SK-N-SH treated with all-trans-retinoic acid at 6 μM for 48 hours (cell line): ENCODE data around the gene ZDHHC9.

ENCODE experiments used
- BACH2 ChIP-seq: fragments of 250-450 bp; sonication (Bioruptor Pico); IDR thresholded peaks from 2 replicates; pipeline ENCODE4 v1.9.0; 2021; ENCODE audit warnings: mild to moderate bottlenecking, borderline replicate concordance
- TF ChIP-seq, protein P1 (sequence below): fragments of 250-450 bp; sonication (Bioruptor Pico); IDR thresholded peaks from 2 replicates; pipeline ENCODE4 v1.8.0; 2020; ENCODE audit warnings: mild to moderate bottlenecking, moderate library complexity, borderline replicate concordance
- TF ChIP-seq, protein P2 (sequence below): fragments of 250-450 bp; sonication (Bioruptor Pico); IDR thresholded peaks from 2 replicates; pipeline ENCODE4 v1.5.1; 2021; ENCODE audit warnings: mild to moderate bottlenecking, moderate library complexity

DNA sequence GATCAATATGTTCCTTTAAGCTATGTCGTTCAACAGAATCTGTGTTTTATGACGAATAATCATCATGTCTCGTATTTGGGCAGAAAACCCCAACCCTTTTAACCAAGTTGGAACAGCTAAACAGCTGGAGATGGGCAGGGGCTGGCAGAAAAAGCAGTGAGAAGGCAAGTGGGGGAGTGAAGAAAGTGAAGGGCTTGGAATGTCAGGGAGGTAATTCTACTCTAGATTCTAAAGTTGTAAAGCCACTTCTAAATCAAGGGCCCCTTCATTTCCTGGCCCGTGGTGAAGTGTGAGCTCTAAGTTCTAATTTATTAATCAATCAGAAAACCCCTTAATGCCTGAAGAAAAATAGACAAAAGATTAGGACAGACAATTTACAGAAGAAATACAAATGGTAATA, 43.5 kb downstream of the ZDHHC9 start:
- TF ChIP-seq, protein P1, sequence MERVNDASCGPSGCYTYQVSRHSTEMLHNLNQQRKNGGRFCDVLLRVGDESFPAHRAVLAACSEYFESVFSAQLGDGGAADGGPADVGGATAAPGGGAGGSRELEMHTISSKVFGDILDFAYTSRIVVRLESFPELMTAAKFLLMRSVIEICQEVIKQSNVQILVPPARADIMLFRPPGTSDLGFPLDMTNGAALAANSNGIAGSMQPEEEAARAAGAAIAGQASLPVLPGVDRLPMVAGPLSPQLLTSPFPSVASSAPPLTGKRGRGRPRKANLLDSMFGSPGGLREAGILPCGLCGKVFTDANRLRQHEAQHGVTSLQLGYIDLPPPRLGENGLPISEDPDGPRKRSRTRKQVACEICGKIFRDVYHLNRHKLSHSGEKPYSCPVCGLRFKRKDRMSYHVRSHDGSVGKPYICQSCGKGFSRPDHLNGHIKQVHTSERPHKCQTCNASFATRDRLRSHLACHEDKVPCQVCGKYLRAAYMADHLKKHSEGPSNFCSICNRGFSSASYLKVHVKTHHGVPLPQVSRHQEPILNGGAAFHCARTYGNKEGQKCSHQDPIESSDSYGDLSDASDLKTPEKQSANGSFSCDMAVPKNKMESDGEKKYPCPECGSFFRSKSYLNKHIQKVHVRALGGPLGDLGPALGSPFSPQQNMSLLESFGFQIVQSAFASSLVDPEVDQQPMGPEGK (CRISPR knock-in tag): no peak
- TF ChIP-seq, protein P2, sequence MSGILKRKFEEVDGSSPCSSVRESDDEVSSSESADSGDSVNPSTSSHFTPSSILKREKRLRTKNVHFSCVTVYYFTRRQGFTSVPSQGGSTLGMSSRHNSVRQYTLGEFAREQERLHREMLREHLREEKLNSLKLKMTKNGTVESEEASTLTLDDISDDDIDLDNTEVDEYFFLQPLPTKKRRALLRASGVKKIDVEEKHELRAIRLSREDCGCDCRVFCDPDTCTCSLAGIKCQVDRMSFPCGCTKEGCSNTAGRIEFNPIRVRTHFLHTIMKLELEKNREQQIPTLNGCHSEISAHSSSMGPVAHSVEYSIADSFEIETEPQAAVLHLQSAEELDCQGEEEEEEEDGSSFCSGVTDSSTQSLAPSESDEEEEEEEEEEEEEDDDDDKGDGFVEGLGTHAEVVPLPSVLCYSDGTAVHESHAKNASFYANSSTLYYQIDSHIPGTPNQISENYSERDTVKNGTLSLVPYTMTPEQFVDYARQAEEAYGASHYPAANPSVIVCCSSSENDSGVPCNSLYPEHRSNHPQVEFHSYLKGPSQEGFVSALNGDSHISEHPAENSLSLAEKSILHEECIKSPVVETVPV: no peak
- no peak for TF ChIP-seq BACH2 (CRISPR knock-in tag)
